Measurements from ENCODE around the gene POLR3K.

Gene POLR3K

GRCh38 chr16:65745-66144, 12.3 kb upstream of the POLR3K start:
- no peak overlapping the region for H3K27ac ChIP-seq
- TF ChIP-seq, protein P1, sequence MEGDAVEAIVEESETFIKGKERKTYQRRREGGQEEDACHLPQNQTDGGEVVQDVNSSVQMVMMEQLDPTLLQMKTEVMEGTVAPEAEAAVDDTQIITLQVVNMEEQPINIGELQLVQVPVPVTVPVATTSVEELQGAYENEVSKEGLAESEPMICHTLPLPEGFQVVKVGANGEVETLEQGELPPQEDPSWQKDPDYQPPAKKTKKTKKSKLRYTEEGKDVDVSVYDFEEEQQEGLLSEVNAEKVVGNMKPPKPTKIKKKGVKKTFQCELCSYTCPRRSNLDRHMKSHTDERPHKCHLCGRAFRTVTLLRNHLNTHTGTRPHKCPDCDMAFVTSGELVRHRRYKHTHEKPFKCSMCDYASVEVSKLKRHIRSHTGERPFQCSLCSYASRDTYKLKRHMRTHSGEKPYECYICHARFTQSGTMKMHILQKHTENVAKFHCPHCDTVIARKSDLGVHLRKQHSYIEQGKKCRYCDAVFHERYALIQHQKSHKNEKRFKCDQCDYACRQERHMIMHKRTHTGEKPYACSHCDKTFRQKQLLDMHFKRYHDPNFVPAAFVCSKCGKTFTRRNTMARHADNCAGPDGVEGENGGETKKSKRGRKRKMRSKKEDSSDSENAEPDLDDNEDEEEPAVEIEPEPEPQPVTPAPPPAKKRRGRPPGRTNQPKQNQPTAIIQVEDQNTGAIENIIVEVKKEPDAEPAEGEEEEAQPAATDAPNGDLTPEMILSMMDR (conservative IDR thresholded peaks at IDR 0.05): peak; percentile 90

DNA sequence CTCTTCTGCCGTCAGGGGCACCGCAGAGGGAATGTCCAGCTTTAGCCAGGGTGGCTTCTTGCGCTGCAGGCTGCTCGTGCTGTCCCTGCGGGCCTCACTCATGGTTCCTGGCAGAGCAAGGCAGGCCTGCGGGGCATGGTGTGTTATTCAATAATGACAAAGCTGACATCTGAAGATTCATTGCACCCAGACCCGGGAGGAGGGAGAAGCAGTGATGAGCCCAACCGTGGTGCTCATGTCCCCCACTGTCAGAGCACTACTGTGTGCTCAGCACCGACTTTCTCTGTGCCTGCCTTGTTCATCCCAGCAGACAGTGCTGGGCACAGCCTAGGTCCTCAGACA, 11.5 kb upstream of the POLR3K start:
- H3K27ac ChIP-seq: no peak overlapping the region
- TF ChIP-seq, protein P1 (conservative IDR thresholded peaks at IDR 0.05): no peak

GRCh38 chr16:63998-64913, 10.8 kb upstream of the POLR3K start:
- TF ChIP-seq, protein P1 (conservative IDR thresholded peaks at IDR 0.05): no peak
- H3K27ac ChIP-seq: no peak overlapping the region

DNA sequence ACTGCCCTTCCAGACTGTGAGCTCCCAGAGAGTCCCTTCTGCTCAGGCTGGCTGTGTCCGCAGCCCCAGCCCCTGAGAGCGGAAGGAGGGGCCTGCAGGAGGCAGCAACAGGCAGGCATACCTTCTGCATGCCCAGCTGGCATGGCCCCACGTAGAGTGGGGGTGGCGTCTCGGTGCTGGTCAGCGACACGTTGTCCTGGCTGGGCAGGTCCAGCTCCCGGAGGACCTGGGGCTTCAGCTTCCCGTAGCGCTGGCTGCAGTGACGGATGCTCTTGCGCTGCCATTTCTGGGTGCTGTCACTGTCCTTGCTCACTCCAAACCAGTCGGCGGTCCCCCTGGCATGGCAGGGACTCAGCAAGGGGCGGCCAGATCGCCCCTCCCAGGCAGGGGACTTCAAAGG, 10.1 kb upstream of the POLR3K start:
- TF ChIP-seq, protein P1 (conservative IDR thresholded peaks at IDR 0.05): no peak
- no peak overlapping the region for H3K27ac ChIP-seq

DNA sequence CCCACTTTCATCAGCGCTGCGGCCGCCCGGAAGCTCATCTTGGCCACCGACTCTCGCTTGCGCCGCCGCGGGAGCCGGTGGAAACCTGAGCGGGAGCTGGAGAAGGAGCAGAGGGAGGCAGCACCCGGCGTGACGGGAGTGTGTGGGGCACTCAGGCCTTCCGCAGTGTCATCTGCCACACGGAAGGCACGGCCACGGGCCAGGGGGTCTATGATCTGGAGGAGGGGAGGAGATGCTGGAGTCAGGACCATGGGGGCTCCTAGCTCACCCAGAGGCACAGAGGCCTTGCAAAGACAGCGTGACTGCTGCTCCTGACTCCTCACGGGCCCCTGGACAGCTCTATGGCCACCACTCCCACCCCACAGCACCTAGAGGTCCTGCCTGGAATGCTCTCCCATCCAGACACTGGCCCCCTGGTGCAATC, 9.6 kb upstream of the POLR3K start:
- no peak overlapping the region for H3K27ac ChIP-seq
- TF ChIP-seq, protein P1 (conservative IDR thresholded peaks at IDR 0.05): no peak

GRCh38 chr16:62283-62967, 9.0 kb upstream of the POLR3K start:
- TF ChIP-seq, protein P1 (conservative IDR thresholded peaks at IDR 0.05): no peak
- no peak overlapping the region for H3K27ac ChIP-seq

GRCh38 chr16:61879-62281, 8.5 kb upstream of the POLR3K start:
- TF ChIP-seq, protein P1 (conservative IDR thresholded peaks at IDR 0.05): no peak
- no peak overlapping the region for H3K27ac ChIP-seq
